Endothelial cell of umbilical vein (primary cell): ENCODE measurements around the gene CLEC16A. TPM values are rescaled to one million over a fixed set of nuclear protein-coding genes. Genes with fewer than 3 reads are reported as not detected.

Experiments
- BruUV-seq: library from RNA; stranded (reverse); fragments of 400-500 nt; replicated peaks from 2 replicates; lab custom pipeline; 2021; lab: Mats Ljungman, UMichigan
- CTCF ChIA-PET: fragments of 300-600, 350-600 bp; sonication (Branson Sonifier 250); formaldehyde crosslinking; loops from one replicate; lab custom pipeline; 2021; ENCODE audit warnings: antibody characterized with exemption, inconsistent platforms; lab: Charles Lee
- POLR2A ChIA-PET: fragments of 300-600, 350-600 bp; sonication (Branson Sonifier 250); formaldehyde crosslinking; loops from one replicate; lab custom pipeline; 2021; ENCODE audit warnings: antibody characterized with exemption, inconsistent platforms; lab: Charles Lee
- DNase-seq: peaks from one replicate; pipeline ENCODE4 v3.0.0-alpha.2; 2011; ENCODE audit warnings: low read depth, low spot score
- FAIRE-seq: peaks from 2 replicates; lab custom pipeline; 2011; peaks lifted over from hg19 to GRCh38; lab: Jason Lieb, UNC
- H2AFZ ChIP-seq: 2 replicates; pipeline ENCODE4 v1.6.0; 2012; ENCODE audit warnings: low read depth, low read length, control low read depth, inconsistent platforms
- H3K27ac ChIP-seq: 2 replicates; pipeline ENCODE4 v1.5.1; 2011; ENCODE audit warnings: low read depth, mild to moderate bottlenecking, control low read depth, low read length, moderate library complexity; ENCODE audit not compliant: insufficient read depth
- H3K27me3 ChIP-seq, 2 experiments: 2 replicates each; pipeline versions ENCODE4 v1.6.0 to v1.6.1; 2011; ENCODE audit warnings: low read length in 2 of 2, mixed read lengths in 1 of 2; ENCODE audit not compliant: control insufficient read depth in 2 of 2, insufficient read depth in 2 of 2
- H3K36me3 ChIP-seq, 2 experiments: 2 replicates in 1 of 2; 3 replicates in 1 of 2; pipeline ENCODE4 v1.5.1; 2011; ENCODE audit warnings: low read length in 2 of 2, mild to moderate bottlenecking in 1 of 2, moderate library complexity in 1 of 2; ENCODE audit not compliant: control insufficient read depth in 2 of 2, insufficient read depth in 2 of 2; ENCODE audit errors: extremely low read depth in 1 of 2
- H3K4me1 ChIP-seq: 3 replicates; pipeline ENCODE4 v1.5.1; 2011; ENCODE audit warnings: mild to moderate bottlenecking, low read length; ENCODE audit not compliant: control insufficient read depth, insufficient read depth; ENCODE audit errors: extremely low read depth
- H3K4me2 ChIP-seq: 2 replicates; pipeline ENCODE4 v1.6.1; 2011; ENCODE audit warnings: low read length, control low read depth, mixed read lengths; ENCODE audit not compliant: insufficient read depth
- H3K4me3 ChIP-seq, 3 experiments: fragments of 200-600 bp in 1 of 3; sonication (generic), shearing (Covaris generic) in 1 of 3; replicated peaks in 1 of 3; 2 replicates each; pipeline ENCODE4 v1.5.1; 2011 to 2016; ENCODE audit warnings: control low read depth in 3 of 3, low read length in 3 of 3, mild to moderate bottlenecking in 2 of 3, inconsistent platforms in 1 of 3, low read depth in 1 of 3, moderate library complexity in 1 of 3; ENCODE audit not compliant: insufficient read depth in 1 of 3
- H3K79me2 ChIP-seq: 2 replicates; pipeline ENCODE4 v1.6.0; 2012; ENCODE audit warnings: low read length, inconsistent platforms; ENCODE audit not compliant: control insufficient read depth, insufficient read depth
- H3K9ac ChIP-seq: replicated peaks from 2 replicates; pipeline ENCODE3; 2011; ENCODE audit warnings: low read length, control low read depth; ENCODE audit not compliant: insufficient read depth; ENCODE audit errors: extremely low read depth
- H3K9me1 ChIP-seq: replicated peaks from 3 replicates; pipeline ENCODE4 v1.6.0; 2011; ENCODE audit warnings: mild to moderate bottlenecking, low read length; ENCODE audit not compliant: control insufficient read depth, insufficient read depth; ENCODE audit errors: extremely low read depth
- H3K9me3 ChIP-seq: replicated peaks from 2 replicates; pipeline ENCODE4 v1.5.1; 2012; ENCODE audit warnings: low read length, inconsistent platforms; ENCODE audit not compliant: control insufficient read depth, insufficient read depth
- H4K20me1 ChIP-seq: replicated peaks from 2 replicates; pipeline ENCODE3; 2011; ENCODE audit warnings: mild to moderate bottlenecking, low read length; ENCODE audit not compliant: control insufficient read depth, insufficient read depth; ENCODE audit errors: extremely low read depth
- EZH2 ChIP-seq: IDR thresholded peaks from 2 replicates; pipeline ENCODE4 v1.6.1; 2012; ENCODE audit warnings: borderline replicate concordance, low read depth, mild to moderate bottlenecking, moderate library complexity, low read length, inconsistent platforms; ENCODE audit not compliant: severe bottlenecking
- FOS ChIP-seq: IDR thresholded peaks from 2 replicates; pipeline ENCODE4 v1.6.1; 2011; ENCODE audit warnings: mild to moderate bottlenecking, low read length, moderate library complexity, borderline replicate concordance; ENCODE audit not compliant: insufficient read depth
- GATA2 ChIP-seq: IDR thresholded peaks from 2 replicates; pipeline ENCODE4 v1.7.0; 2011; ENCODE audit warnings: low read depth, mild to moderate bottlenecking, moderate library complexity, mixed read lengths, low read length; ENCODE audit not compliant: insufficient read length, insufficient read depth
- JUN ChIP-seq: IDR thresholded peaks from 2 replicates; pipeline ENCODE4 v1.6.1; 2011; ENCODE audit warnings: borderline replicate concordance, low read depth; ENCODE audit not compliant: insufficient read length, insufficient read depth
- MYC ChIP-seq: IDR thresholded peaks from one replicate; pipeline ENCODE4 v1.6.1; 2011; ENCODE audit warnings: mild to moderate bottlenecking, low read depth, low read length
- POLR2A ChIP-seq: IDR thresholded peaks from 2 replicates; pipeline ENCODE4 v1.6.1; 2012; ENCODE audit warnings: low read depth, mild to moderate bottlenecking, control low read depth, low read length
- POLR2AphosphoS5 ChIP-seq: IDR thresholded peaks from 2 replicates; pipeline ENCODE4 v1.6.1; 2012; ENCODE audit warnings: low read depth, mild to moderate bottlenecking, control low read depth, low read length, moderate library complexity; ENCODE audit not compliant: insufficient read depth
- dilution Hi-C: fragments of 300-500 bp; cut with MboI; formaldehyde crosslinking; loops from one replicate; pipeline ENCODE4 v1.15.0; 2019; ENCODE audit warnings: low sequenced_read_pairs; ENCODE audit not compliant: extremely low pct_ligation_motif_present
- intact Hi-C: fragments of 100-400 bp; cut with micrococcal nuclease; formaldehyde crosslinking; loops from one replicate; pipeline ENCODE4 v1.10.0; 2022
- polyA plus RNA-seq, 4 experiments: library from polyadenylated mRNA; depleted of rRNA in 3 of 4; stranded (reverse) in 3 of 4; unstranded in 1 of 4; fragments of >200 nt; gene quantifications; 2 replicates each; pipeline versions ENCODE4 v1.2.1 to v1.2.3, GENCODE V29; 2011 to 2012; ENCODE audit warnings: missing spikeins in 1 of 4
- total RNA-seq: library from RNA; stranded (reverse); gene quantifications from 2 replicates; pipeline ENCODE4 v1.2.3, GENCODE V29; 2021
- TF ChIP-seq, protein P1 (sequence below): IDR thresholded peaks from 2 replicates; pipeline ENCODE4 v1.6.1; 2011; ENCODE audit not compliant: insufficient read depth, insufficient read length
- TF ChIP-seq, protein P2 (sequence below), 2 donors: IDR thresholded peaks; 1 replicate in 1 of 2; 2 replicates in 1 of 2; pipeline ENCODE4 v1.5.1; 2011; ENCODE audit warnings: low read length in 2 of 2, mild to moderate bottlenecking in 2 of 2, moderate library complexity in 2 of 2, control low read depth in 1 of 2, inconsistent platforms in 1 of 2, low read depth in 1 of 2; ENCODE audit not compliant: insufficient read depth in 1 of 2; ENCODE audit errors: extremely low read depth in 1 of 2

Gene CLEC16A
- total and polyA plus RNA-seq, 2 donors (not counting 3 experiments of a cell fraction or from before 2014, with no cell fraction given), result 11.4 to 23.3 TPM

DNA sequence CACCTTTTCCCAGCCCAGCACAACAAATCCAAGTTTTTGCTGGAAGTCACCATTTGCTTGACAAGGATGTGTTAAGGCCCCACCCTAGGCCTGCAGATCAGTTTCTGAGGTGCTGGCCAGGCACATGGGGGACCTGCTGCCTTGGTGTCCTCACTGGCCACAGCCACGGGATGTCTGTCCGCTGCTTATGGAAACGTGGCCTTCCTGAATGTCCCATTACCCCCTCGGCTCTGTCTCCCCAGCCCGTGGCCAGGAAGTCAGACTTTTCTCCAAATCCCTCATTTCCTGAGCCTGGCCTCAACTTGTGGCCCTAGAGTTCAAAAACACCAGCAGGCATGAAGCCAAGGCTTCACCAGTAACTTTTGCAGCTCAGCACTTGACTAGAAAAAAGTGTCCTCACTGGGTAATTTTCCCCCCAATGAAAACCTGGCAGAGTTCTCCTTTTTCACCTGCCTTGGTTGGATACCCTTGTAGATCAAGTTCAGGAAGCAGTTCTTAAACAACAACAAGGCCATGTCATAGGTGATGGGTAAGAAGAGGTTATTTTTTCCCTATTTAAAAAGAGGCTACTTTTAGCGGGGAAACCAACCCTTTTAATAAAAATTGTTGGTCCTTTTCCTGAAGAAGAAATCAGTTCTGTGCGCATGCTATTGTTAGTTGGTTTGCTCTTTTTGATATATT is 230.9 kb downstream of the CLEC16A start:
- DNase-seq (no peak), FAIRE-seq (no peak)
- H3K4me1 ChIP-seq, result no peaks in the 10 kb centered on the region
- H3K4me3 ChIP-seq, result no peak overlapping the region
- dilution Hi-C loops, result no loop called here
- no peaks in the 10 kb centered on the region for H3K9me1 ChIP-seq
- H3K9me3 ChIP-seq, result no peaks in the 10 kb centered on the region
- H3K36me3 ChIP-seq, result peaks cover 0 to 2% of the 10 kb centered on the region in 2 experiments
- no peak overlapping the region for H3K9ac ChIP-seq
- H3K79me2 ChIP-seq, result no peaks in the 10 kb centered on the region
- no peak overlapping the region for H3K4me2 ChIP-seq
- TF ChIP-seq EZH2, result no peak
- ChIA-PET CTCF (no interaction called here), POLR2A (no interaction called here)
- H4K20me1 ChIP-seq, result no peaks in the 10 kb centered on the region
- no peak overlapping the region for H2AFZ ChIP-seq
- BruUV-seq, result no TSS peak
- intact Hi-C loops, result no loop called here
- no peak overlapping the region for H3K27ac ChIP-seq
- H3K27me3 ChIP-seq, result no peaks in the 10 kb centered on the region

DNA sequence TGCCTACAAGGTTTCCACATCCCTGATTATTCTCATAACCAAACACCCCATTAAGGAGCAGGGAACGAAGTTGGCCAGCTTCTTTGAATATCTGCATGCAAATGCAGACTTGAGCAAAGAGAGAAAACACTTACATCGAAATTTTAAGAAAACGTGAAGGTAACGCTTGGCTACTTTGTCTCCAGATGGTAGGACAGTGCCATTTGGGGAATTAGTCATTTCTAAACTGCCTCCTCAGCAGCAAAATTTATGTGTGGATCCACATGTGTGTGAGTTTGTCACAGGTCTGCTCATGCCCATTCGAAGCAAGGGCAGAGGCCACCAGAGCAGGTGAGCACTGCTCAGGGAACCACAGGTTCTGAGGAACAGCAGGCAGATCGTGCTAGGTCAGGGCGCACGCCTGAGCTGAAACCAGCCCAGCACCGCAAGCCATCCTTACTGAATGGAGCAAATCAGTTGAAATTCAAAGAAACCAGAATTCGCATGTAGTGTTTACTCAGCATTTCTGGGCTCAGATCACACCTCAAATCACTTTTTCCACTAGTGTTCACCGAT is 231.5 kb downstream of the CLEC16A start:
- H3K9me1 ChIP-seq, result no peaks in the 10 kb centered on the region
- TF ChIP-seq EZH2 (no peak), JUN (no peak), MYC (no peak), FOS (no peak), GATA2 (no peak), POLR2AphosphoS5 (no peak), POLR2A (no peak)
- TF ChIP-seq, protein P1, sequence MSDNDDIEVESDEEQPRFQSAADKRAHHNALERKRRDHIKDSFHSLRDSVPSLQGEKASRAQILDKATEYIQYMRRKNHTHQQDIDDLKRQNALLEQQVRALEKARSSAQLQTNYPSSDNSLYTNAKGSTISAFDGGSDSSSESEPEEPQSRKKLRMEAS, result no peak
- TF ChIP-seq, protein P2, sequence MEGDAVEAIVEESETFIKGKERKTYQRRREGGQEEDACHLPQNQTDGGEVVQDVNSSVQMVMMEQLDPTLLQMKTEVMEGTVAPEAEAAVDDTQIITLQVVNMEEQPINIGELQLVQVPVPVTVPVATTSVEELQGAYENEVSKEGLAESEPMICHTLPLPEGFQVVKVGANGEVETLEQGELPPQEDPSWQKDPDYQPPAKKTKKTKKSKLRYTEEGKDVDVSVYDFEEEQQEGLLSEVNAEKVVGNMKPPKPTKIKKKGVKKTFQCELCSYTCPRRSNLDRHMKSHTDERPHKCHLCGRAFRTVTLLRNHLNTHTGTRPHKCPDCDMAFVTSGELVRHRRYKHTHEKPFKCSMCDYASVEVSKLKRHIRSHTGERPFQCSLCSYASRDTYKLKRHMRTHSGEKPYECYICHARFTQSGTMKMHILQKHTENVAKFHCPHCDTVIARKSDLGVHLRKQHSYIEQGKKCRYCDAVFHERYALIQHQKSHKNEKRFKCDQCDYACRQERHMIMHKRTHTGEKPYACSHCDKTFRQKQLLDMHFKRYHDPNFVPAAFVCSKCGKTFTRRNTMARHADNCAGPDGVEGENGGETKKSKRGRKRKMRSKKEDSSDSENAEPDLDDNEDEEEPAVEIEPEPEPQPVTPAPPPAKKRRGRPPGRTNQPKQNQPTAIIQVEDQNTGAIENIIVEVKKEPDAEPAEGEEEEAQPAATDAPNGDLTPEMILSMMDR (IDR thresholded peaks at IDR 0.05; ENCODE audit: extremely low read depth in 1 of 2, insufficient read depth in 1 of 2, low read depth in 1 of 2, low read length in 2 of 2), result no peak
- H3K27ac ChIP-seq, result no peak overlapping the region
- no peak overlapping the region for H3K4me3 ChIP-seq
- no peaks in the 10 kb centered on the region for H3K4me1 ChIP-seq
- DNase-seq (no peak), FAIRE-seq (no peak)
- H3K36me3 ChIP-seq, result peaks cover 0 to 2% of the 10 kb centered on the region in 2 experiments
- H3K79me2 ChIP-seq, result no peaks in the 10 kb centered on the region
- POLR2A ChIA-PET, result no interaction called here
- no peaks in the 10 kb centered on the region for H3K9me3 ChIP-seq
- dilution Hi-C loops, result no loop called here
- H2AFZ ChIP-seq, result no peak overlapping the region
- intact Hi-C loops, result no loop called here
- H4K20me1 ChIP-seq, result no peaks in the 10 kb centered on the region
- H3K27me3 ChIP-seq, result no peaks in the 10 kb centered on the region
- no TSS peak for BruUV-seq
- H3K4me2 ChIP-seq, result no peak overlapping the region
- CTCF ChIA-PET, result interaction anchor here (1.8 kb wide), 1 partner anchor 14 kb away, joined by 6 read pairs; no protein-coding TSS in a partner anchor
- H3K9ac ChIP-seq, result no peak overlapping the region
